Rectal smooth muscle tissue (tissue), 1 donor: ENCODE results near the gene OR6Q1.

Experiments used
- H3K27ac ChIP-seq: one replicate; pipeline ENCODE4 v1.7.0; 2013; ENCODE audit warnings: low read depth, low read length, inconsistent platforms
- H3K27me3 ChIP-seq: one replicate; pipeline ENCODE4 v1.7.0; 2013; ENCODE audit warnings: low read length; ENCODE audit not compliant: control insufficient read depth, insufficient read depth
- H3K36me3 ChIP-seq: one replicate; pipeline ENCODE4 v1.7.0; 2013; ENCODE audit warnings: low read length; ENCODE audit not compliant: control insufficient read depth, insufficient read depth
- H3K4me1 ChIP-seq: one replicate; pipeline ENCODE4 v1.7.0; 2013; ENCODE audit warnings: low read length; ENCODE audit not compliant: control insufficient read depth, insufficient read depth
- H3K4me3 ChIP-seq: one replicate; pipeline ENCODE4 v1.7.0; 2013; ENCODE audit warnings: low read length
- H3K9ac ChIP-seq: one replicate; pipeline ENCODE4 v1.7.0; 2013; ENCODE audit warnings: low read length

Gene OR6Q1

DNA sequence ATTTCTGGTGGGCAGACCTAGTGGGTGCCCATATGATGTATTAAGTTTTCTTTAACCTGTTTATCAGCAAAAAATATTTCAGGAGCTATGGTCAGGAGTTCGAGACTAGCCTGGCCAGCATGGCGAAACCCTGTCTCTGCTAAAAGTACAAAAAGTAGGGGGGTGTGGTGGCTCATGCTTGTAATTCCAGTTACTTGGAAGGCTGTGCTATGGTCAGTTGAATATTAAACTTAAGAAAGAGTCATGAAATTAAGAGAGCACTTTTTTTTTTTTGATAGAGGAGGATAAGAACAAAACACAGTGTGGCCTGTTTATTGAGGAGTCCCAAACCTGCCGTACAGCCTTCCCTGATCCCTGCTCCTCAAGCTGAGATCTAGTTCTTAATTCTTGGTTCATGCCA, 29.8 kb downstream of the OR6Q1 start:
- H3K9ac ChIP-seq, result no peak overlapping the region
- no peak overlapping the region for H3K4me3 ChIP-seq
- H3K4me1 ChIP-seq, result peaks cover 7% of the 10 kb centered on the region
- no peak overlapping the region for H3K27ac ChIP-seq
- H3K36me3 ChIP-seq, result no peaks in the 10 kb centered on the region
- no peaks in the 10 kb centered on the region for H3K27me3 ChIP-seq

- no peak overlapping the region for H3K4me3 ChIP-seq
- H3K27ac ChIP-seq, result no peak overlapping the region
- H3K36me3 ChIP-seq, result no peaks in the 10 kb centered on the region
- H3K9ac ChIP-seq, result no peak overlapping the region
- no peaks in the 10 kb centered on the region for H3K27me3 ChIP-seq
- H3K4me1 ChIP-seq, result peaks cover 7% of the 10 kb centered on the region
Measured at GRCh38 chr11:58060939-58061672, 30.4 kb downstream of the OR6Q1 start.

- Histone ChIP-seq H3K4me1 (peaks cover 7% of the 10 kb centered on the region), H3K4me3 (no peak overlapping the region), H3K36me3 (no peaks in the 10 kb centered on the region), H3K27me3 (no peaks in the 10 kb centered on the region), H3K9ac (no peak overlapping the region), H3K27ac (no peak overlapping the region)
Measured at GRCh38 chr11:58061813-58062212, 31.1 kb downstream of the OR6Q1 start.

DNA sequence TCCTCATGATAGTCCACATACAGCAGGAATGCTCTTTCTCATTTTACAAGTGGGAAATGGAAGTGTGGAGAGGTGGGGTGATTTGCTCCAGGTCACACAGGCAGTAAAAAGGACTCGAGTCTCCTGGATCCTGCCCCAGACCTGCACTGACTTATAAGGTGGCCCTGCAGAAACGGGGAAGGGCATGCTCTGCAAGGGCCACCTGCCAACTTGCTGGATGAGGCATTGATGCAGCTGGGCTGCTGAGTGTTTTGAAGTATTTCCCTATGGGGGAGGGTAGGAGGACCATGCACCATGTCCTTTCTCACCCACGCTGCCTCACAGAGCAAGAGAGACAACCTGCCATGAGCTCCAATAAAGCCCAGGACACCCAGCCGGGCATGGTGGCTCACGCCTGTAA, 36.9 kb downstream of the OR6Q1 start:
- Histone ChIP-seq H3K4me3 (no peak overlapping the region), H3K36me3 (no peaks in the 10 kb centered on the region), H3K9ac (no peak overlapping the region), H3K27ac (no peak overlapping the region), H3K4me1 (no peaks in the 10 kb centered on the region), H3K27me3 (no peaks in the 10 kb centered on the region)

DNA sequence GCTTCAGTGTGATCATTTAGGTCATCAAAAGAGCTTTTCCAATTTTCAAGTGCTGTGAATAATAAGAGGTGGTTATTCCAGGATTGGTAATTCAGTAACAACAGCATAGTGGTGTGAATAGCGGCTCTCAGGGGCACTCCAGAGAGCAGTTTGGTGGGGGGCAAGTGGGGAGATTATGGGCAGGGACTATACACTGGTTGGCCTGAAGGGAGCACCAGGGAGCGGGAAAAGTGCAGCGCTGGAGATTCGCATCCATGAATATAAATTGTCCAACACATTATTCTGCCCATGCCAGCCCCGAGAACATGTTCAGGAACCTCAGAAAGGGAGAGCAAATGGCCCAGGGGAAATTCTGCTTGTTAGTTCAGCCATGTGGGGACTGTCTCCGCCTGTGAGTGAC, 37.9 kb downstream of the OR6Q1 start:
- Histone ChIP-seq H3K4me1 (no peaks in the 10 kb centered on the region), H3K4me3 (no peak overlapping the region), H3K36me3 (no peaks in the 10 kb centered on the region), H3K9ac (no peak overlapping the region), H3K27me3 (no peaks in the 10 kb centered on the region), H3K27ac (no peak overlapping the region)

DNA sequence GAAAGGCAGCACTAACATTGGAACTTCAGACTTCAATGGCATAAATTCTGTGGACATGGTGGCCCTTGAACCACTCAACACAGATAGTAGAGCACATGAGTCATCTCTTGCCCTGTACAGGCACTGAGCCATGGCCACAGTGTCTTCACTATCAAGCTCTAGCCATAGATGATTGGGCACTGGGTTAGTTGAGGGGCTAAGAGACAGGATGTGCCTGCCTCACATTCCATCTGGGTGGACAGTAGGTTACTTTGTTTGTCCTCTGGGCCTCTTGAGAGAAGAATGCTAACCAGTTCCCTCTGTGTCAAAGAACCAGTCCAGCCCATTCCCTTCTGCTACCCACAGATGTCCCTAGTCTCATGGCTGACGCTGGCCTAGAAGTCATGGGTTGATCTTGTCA, 39.8 kb downstream of the OR6Q1 start:
- Histone ChIP-seq H3K4me1 (no peaks in the 10 kb centered on the region), H3K36me3 (no peaks in the 10 kb centered on the region), H3K4me3 (no peak overlapping the region), H3K27ac (no peak overlapping the region), H3K27me3 (no peaks in the 10 kb centered on the region), H3K9ac (no peak overlapping the region)

- H3K9ac ChIP-seq, result no peak overlapping the region
- H3K4me3 ChIP-seq, result no peak overlapping the region
- no peaks in the 10 kb centered on the region for H3K27me3 ChIP-seq
- H3K27ac ChIP-seq, result no peak overlapping the region
- H3K4me1 ChIP-seq, result no peaks in the 10 kb centered on the region
- no peaks in the 10 kb centered on the region for H3K36me3 ChIP-seq
Measured at GRCh38 chr11:58075781-58076180, 45.0 kb downstream of the OR6Q1 start.
